Raji (cell line): ENCODE measurements around the gene SYT10.

Source experiments
- POLR2A ChIP-seq: IDR thresholded peaks from 2 replicates; pipeline ENCODE4 v1.6.1; 2011; ENCODE audit warnings: low read depth, low read length, control low read depth; ENCODE audit not compliant: insufficient read depth

SYT10 gene, protein sequence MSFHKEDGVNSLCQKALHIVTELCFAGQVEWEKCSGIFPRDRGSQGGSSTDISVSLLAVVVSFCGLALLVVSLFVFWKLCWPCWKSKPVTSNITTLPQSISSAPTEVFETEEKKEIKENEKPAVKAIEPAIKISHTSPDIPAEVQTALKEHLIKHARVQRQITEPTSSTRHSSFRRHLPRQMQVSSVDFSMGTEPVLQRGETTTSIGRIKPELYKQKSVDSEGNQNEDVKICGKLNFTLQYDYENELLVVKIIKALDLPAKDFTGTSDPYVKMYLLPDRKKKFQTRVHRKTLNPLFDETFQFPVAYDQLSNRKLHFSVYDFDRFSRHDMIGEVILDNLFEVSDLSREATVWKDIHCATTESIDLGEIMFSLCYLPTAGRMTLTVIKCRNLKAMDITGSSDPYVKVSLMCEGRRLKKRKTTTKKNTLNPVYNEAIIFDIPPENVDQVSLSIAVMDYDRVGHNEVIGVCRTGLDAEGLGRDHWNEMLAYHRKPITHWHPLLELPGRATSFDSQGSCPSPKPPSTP

DNA sequence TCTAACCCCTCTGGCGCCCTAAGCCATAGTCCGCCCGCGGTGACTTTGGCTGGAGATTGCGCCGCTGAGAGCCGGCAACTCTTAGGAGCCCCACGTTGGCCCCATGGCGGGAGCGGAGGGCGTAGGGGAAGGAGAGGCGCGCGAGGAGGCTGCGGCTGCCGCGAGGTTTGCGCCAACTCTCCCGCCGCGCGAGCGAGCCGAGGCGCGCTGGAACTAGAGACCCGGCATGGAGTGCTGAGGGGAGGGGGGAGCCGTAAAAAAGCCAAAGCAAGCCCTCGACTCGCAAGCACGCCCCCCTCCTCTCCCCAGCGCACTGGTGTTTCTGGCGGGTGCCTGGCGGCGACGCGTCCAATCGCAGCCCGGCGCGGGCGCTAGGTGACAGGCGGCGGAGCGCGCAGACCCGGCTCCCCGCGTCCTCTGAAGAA is at the start of gene SYT10:
SYT10 (minus strand) TSS at position 233 of the 425 bp plus-strand sequence. CDS start 297 bp downstream, outside the sequence.
- no peak for TF ChIP-seq POLR2A

- TF ChIP-seq POLR2A, result no peak
These were observed 48.4 kb upstream of the SYT10 start for GRCh38 chr12:33488036-33488435.

GRCh38 chr12:33486058-33486457 is 46.4 kb upstream of the SYT10 start:
- no peak for TF ChIP-seq POLR2A

DNA sequence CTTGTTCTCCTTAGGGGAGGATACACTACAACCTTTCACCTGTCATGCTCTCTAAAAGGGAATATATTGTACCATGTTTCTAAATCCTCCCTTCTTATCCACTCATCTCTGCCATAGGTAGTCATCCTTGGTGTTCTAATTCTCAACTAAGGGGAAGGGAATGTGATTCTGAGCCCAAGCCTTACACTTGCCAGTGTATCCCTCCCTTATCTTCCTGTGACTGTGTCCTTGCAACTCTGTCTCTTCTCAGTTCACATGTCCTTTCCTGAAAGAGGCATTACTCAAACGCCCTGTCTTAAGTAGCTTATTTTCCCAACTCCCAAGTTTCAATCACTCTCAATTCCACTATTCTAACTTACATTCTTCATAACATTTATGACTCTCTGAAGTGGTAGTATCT is 44.5 kb upstream of the SYT10 start:
- no peak for TF ChIP-seq POLR2A

DNA sequence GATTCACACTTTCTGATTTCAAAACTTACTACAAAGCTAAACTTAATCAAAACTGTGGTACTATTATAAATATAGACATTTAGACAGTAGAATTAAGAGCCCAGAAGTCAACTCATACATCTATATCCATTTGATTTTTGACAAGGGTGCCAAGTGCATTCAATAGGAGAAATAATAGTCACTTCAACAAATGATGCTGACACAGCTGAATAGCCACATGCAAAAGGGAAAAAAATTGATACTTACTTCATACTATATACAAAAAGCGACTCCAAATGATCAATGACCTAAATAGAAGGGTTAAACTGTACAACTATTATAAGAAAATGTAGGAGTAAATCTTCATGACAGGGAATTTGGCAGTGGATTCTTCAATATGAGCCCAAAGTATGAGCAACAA is 40.7 kb upstream of the SYT10 start:
- no peak for TF ChIP-seq POLR2A

DNA sequence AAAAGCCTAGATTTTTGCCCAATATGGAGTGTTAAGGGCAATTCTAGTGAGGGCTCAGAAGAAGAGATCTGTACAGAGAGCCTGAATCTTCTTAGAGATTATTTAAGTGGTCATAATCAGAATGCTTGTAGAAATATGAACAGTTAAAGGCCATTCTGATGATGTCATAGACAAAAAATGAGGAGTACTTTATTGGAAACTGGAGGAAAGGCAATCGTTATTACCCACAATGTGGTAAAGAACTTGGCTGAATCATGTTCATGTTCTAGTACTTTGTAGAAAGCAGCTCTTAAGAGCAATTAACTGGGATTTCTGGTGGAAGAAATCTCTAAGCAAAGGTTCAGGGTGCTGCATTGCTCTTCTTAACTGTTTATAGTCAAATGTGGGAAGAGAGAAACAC is 36.4 kb upstream of the SYT10 start:
- no peak for TF ChIP-seq POLR2A

- no peak for TF ChIP-seq POLR2A
These were observed 32.7 kb upstream of the SYT10 start for GRCh38 chr12:33472299-33472698.

GRCh38 chr12:33455096-33455495 is 15.5 kb upstream of the SYT10 start:
- no peak for TF ChIP-seq POLR2A

DNA sequence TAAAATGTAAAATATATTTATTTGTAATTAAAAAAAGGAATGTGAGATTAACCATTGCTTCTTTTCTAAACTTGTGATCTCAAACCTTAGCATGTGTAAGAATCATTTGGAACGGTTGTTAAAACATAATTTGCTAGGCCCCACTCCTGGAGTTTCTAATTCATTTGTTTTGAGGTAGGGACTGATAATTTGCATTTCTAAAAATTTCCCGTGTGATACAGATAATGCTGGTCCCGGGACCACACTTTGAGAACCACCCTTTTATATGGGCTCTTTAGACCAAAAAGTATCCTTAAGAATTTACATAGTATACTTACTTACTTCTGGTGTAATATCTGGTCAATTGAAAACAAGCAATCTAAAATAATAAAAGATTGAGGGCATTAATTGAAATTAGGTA is 10.9 kb upstream of the SYT10 start:
- no peak for TF ChIP-seq POLR2A

- TF ChIP-seq POLR2A, result no peak
These were observed 858 bp upstream of the SYT10 start for GRCh38 chr12:33440477-33440876.

- no peak for TF ChIP-seq POLR2A
These were observed 600 bp downstream of the SYT10 start for GRCh38 chr12:33438851-33439586.

GRCh38 chr12:33438025-33438772 is 1.4 kb downstream of the SYT10 start:
- TF ChIP-seq POLR2A, result no peak

DNA sequence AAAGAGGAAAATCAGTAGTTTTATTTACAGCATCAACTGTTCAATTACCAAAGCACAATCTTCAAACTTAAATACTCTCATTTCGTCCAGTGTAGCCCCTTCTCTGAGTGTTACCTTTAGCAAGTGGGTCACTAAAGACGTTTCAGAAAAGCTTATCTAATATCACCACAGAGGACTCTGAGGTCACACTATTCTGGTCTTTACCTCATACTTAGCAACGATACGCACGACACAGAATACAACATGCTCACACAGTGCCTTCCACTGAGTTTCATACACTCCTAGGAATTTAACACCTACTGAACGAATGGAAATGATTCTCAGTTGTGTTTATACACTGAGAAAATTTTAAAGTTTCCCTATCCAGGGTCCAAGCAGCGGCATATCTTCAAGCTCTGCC is 2.0 kb downstream of the SYT10 start:
- no peak for TF ChIP-seq POLR2A

GRCh38 chr12:33432992-33433391 is 6.6 kb downstream of the SYT10 start:
- no peak for TF ChIP-seq POLR2A

DNA sequence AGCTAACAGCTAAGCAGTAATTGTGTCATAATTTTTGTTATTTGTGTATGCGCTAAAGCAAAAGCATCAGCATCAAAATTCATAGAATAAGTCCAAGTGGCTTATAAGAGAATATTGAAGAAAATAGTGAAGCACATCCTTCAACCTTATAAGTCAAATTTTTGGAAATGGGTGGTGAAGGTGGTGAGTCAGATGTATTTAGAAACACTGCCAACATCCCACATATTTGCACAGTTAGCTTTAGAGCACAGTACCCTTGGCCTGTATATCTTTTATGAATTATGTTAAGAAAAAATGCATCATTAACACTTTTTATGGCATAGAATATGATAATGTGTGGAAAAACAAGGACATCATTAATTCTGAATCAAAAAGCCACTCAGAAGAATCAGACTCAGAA is 8.0 kb downstream of the SYT10 start:
- no peak for TF ChIP-seq POLR2A
